Subcutaneous abdominal adipose tissue (tissue), 5 donors: ENCODE measurements around the gene SHMT2.
A peak's percentile ranks its signal among the peaks of the same experiment; 100 is the strongest.

Experiments
- H3K27ac ChIP-seq: one replicate; pipeline ENCODE4 v1.7.0; 2013; ENCODE audit warnings: low read depth, mild to moderate bottlenecking, inconsistent platforms, low read length, moderate library complexity
- H3K27me3 ChIP-seq, 5 donors: one replicate each; pipeline ENCODE4 v1.7.0; 2013; ENCODE audit warnings: low read length in 5 of 5, inconsistent platforms in 1 of 5; ENCODE audit not compliant: control insufficient read depth in 5 of 5, insufficient read depth in 4 of 5
- H3K36me3 ChIP-seq, 5 donors: one replicate each; pipeline ENCODE4 v1.7.0; 2013; ENCODE audit warnings: low read length in 5 of 5; ENCODE audit not compliant: control insufficient read depth in 5 of 5, insufficient read depth in 5 of 5
- H3K4me1 ChIP-seq, 5 donors: one replicate each; pipeline ENCODE4 v1.7.0; 2013; ENCODE audit warnings: low read length in 5 of 5, mild to moderate bottlenecking in 3 of 5, moderate library complexity in 1 of 5; ENCODE audit not compliant: control insufficient read depth in 5 of 5, insufficient read depth in 5 of 5
- H3K4me3 ChIP-seq, 5 donors: one replicate each; pipeline ENCODE4 v1.7.0; 2013; ENCODE audit warnings: low read length in 5 of 5, low read depth in 1 of 5
- H3K9ac ChIP-seq, 5 donors: one replicate each; pipeline ENCODE4 v1.7.0; 2013; ENCODE audit warnings: low read length in 5 of 5, mild to moderate bottlenecking in 4 of 5, moderate library complexity in 3 of 5
- H3K9me3 ChIP-seq, 5 donors: one replicate each; pipeline ENCODE4 v1.7.0; 2013; ENCODE audit warnings: low read length in 5 of 5; ENCODE audit not compliant: control insufficient read depth in 5 of 5
- donor health status: healthy.
- donor health status: healthy.
- donor health status: healthy.
- donor health status: healthy.
- donor health status: healthy.

The SHMT2 gene

GRCh38 chr12:57231276-57232021, 1.9 kb downstream of the SHMT2 start:
- Histone ChIP-seq H3K4me3 (peak overlapping the region in 1 of 5 donors; percentile 83), H3K4me1 (peaks cover 2 to 49% (median 39%) of the 10 kb centered on the region in 5 donors), H3K9me3 (no peaks in the 10 kb centered on the region), H3K27ac (no peak overlapping the region), H3K27me3 (peaks cover 11 to 25% (median 14%) of the 10 kb centered on the region in 5 donors), H3K9ac (peak overlapping the region in 1 of 5 donors; percentile 1), H3K36me3 (peaks cover 0 to 37% (median 32%) of the 10 kb centered on the region in 5 donors)

GRCh38 chr12:57232156-57232756, 2.7 kb downstream of the SHMT2 start:
- Histone ChIP-seq H3K9ac (no peak overlapping the region), H3K4me3 (no peak overlapping the region), H3K9me3 (no peaks in the 10 kb centered on the region), H3K27ac (no peak overlapping the region), H3K27me3 (peaks cover 19 to 25% (median 20%) of the 10 kb centered on the region in 5 donors), H3K4me1 (peaks cover 2 to 45% (median 38%) of the 10 kb centered on the region in 5 donors), H3K36me3 (peaks cover 0 to 37% (median 32%) of the 10 kb centered on the region in 5 donors)

- H3K4me1 ChIP-seq: peaks cover 2 to 55% (median 49%) of the 10 kb centered on the region in 5 donors
- no peak overlapping the region for H3K4me3 ChIP-seq
- H3K27ac ChIP-seq: no peak overlapping the region
- no peaks in the 10 kb centered on the region for H3K9me3 ChIP-seq
- H3K9ac ChIP-seq: no peak overlapping the region
- peaks cover 26 to 33% (median 28%) of the 10 kb centered on the region in 5 donors for H3K27me3 ChIP-seq
- peaks cover 0 to 37% (median 32%) of the 10 kb centered on the region in 5 donors for H3K36me3 ChIP-seq
These were observed 4.1 kb downstream of the SHMT2 start for GRCh38 chr12:57233357-57234232.

GRCh38 chr12:57234233-57234570, 4.7 kb downstream of the SHMT2 start:
- Histone ChIP-seq H3K27me3 (peaks cover 26 to 34% (median 28%) of the 10 kb centered on the region in 5 donors), H3K36me3 (peaks cover 0 to 37% (median 32%) of the 10 kb centered on the region in 5 donors), H3K4me3 (no peak overlapping the region), H3K9me3 (no peaks in the 10 kb centered on the region), H3K4me1 (peaks cover 4 to 55% (median 51%) of the 10 kb centered on the region in 5 donors), H3K27ac (no peak overlapping the region), H3K9ac (no peak overlapping the region)

- no peaks in the 10 kb centered on the region for H3K9me3 ChIP-seq
- peaks cover 0 to 37% (median 32%) of the 10 kb centered on the region in 5 donors for H3K36me3 ChIP-seq
- no peak overlapping the region for H3K27ac ChIP-seq
- no peak overlapping the region for H3K4me3 ChIP-seq
- H3K4me1 ChIP-seq: peaks cover 4 to 55% (median 51%) of the 10 kb centered on the region in 5 donors
- H3K27me3 ChIP-seq: peaks cover 28 to 38% (median 29%) of the 10 kb centered on the region in 5 donors
- no peak overlapping the region for H3K9ac ChIP-seq
These were observed 5.1 kb downstream of the SHMT2 start for GRCh38 chr12:57234571-57235016.

GRCh38 chr12:57235017-57235727, 5.7 kb downstream of the SHMT2 start:
- H3K9me3 ChIP-seq: no peaks in the 10 kb centered on the region
- peak overlapping the region in 3 of 5 donors; percentile 36 to 51 (median 47) for H3K4me3 ChIP-seq
- H3K9ac ChIP-seq: no peak overlapping the region
- H3K36me3 ChIP-seq: peaks cover 0 to 37% (median 32%) of the 10 kb centered on the region in 5 donors
- H3K27ac ChIP-seq: no peak overlapping the region
- H3K4me1 ChIP-seq: peaks cover 2 to 55% (median 51%) of the 10 kb centered on the region in 5 donors
- peaks cover 28 to 44% (median 34%) of the 10 kb centered on the region in 5 donors for H3K27me3 ChIP-seq

- Histone ChIP-seq H3K4me1 (peaks cover 4 to 55% (median 51%) of the 10 kb centered on the region in 5 donors), H3K27me3 (peaks cover 33 to 49% (median 39%) of the 10 kb centered on the region in 5 donors), H3K4me3 (peak overlapping the region in 4 of 5 donors; percentile 11 to 51 (median 42)), H3K36me3 (peaks cover 0 to 37% (median 32%) of the 10 kb centered on the region in 5 donors), H3K27ac (no peak overlapping the region), H3K9ac (no peak overlapping the region), H3K9me3 (no peaks in the 10 kb centered on the region)
These were observed 6.2 kb downstream of the SHMT2 start for GRCh38 chr12:57235728-57236131.

- Histone ChIP-seq H3K9ac (no peak overlapping the region), H3K4me3 (peak overlapping the region in 4 of 5 donors; percentile 23 to 55 (median 49)), H3K4me1 (peaks cover 4 to 55% (median 51%) of the 10 kb centered on the region in 5 donors), H3K27ac (no peak overlapping the region), H3K27me3 (peaks cover 39 to 55% (median 45%) of the 10 kb centered on the region in 5 donors), H3K9me3 (no peaks in the 10 kb centered on the region), H3K36me3 (peaks cover 0 to 33% (median 32%) of the 10 kb centered on the region in 5 donors)
These were observed 6.9 kb downstream of the SHMT2 start for GRCh38 chr12:57236201-57236924.
